Vagina (tissue), 2 donors: ENCODE measurements around the gene CLIC6. TPM values are rescaled to one million over a fixed set of nuclear protein-coding genes. Genes with fewer than 3 reads are reported as not detected.
A peak's percentile ranks its signal among the peaks of the same experiment; 100 is the strongest.

Experiments used
- DNase-seq, 2 donors: peaks; one replicate each; pipeline ENCODE4 v3.0.0-alpha.2; 2017; ENCODE audit errors: extremely low spot score in 2 of 2
- H3K27ac ChIP-seq: fragments of 200-600 bp; sonication (generic); one replicate; pipeline ENCODE4 v1.5.1; 2019
- H3K27me3 ChIP-seq: fragments of 200-600 bp; sonication (generic); one replicate; pipeline ENCODE4 v1.5.1; 2019
- H3K36me3 ChIP-seq, 2 donors: fragments of 200-600 bp; sonication (generic); one replicate each; pipeline ENCODE4 v1.5.1; 2017 to 2019
- H3K4me1 ChIP-seq: fragments of 200-600 bp; sonication (generic); one replicate; pipeline ENCODE4 v1.5.1; 2019
- H3K4me3 ChIP-seq, 2 donors: fragments of 200-600 bp; sonication (generic); 1 replicate in 1 of 2; 2 replicates in 1 of 2; pipeline ENCODE4 v1.5.1; 2016 to 2019
- H3K9me3 ChIP-seq: fragments of 200-600 bp; sonication (generic); one replicate; pipeline ENCODE4 v1.5.1; 2019
- CTCF ChIP-seq, 3 experiments: fragments of 450-650 bp in 2 of 3; fragments of 200-600 bp in 1 of 3; sonication (generic) in 1 of 3; IDR thresholded peaks; one replicate each; pipeline ENCODE4 v1.5.1; 2017 to 2019; ENCODE audit warnings: antibody characterized with exemption in 3 of 3, mild to moderate bottlenecking in 2 of 3, moderate library complexity in 2 of 3
- POLR2A ChIP-seq, 2 donors: fragments of 450-650 bp; IDR thresholded peaks; one replicate each; pipeline ENCODE4 v1.6.1; 2017; ENCODE audit warnings: antibody characterized with exemption in 2 of 2, mild to moderate bottlenecking in 2 of 2, moderate library complexity in 2 of 2
- POLR2AphosphoS5 ChIP-seq, 2 donors: sonication (generic); formaldehyde crosslinking; IDR thresholded peaks; one replicate each; pipeline ENCODE4 v1.9.0; 2017; ENCODE audit warnings: antibody characterized with exemption in 2 of 2, mild to moderate bottlenecking in 2 of 2, low read depth in 1 of 2; ENCODE audit not compliant: insufficient read depth in 1 of 2
- intact Hi-C: fragments of 100-400 bp; cut with DNase I; formaldehyde crosslinking; loops from one replicate; pipeline ENCODE4 v1.15.1; 2023
- total RNA-seq: library from RNA; depleted of rRNA; stranded (reverse); fragments of >200 nt; gene quantifications from one replicate; pipeline ENCODE4 v1.2.3, GENCODE V29; 2016

The CLIC6 gene
- total RNA-seq, 1 donor from 2014 or later: 8.3 TPM

GRCh38 chr21:34754690-34755647, 86.2 kb downstream of the CLIC6 start:
- Histone ChIP-seq H3K36me3 (no peaks in the 10 kb centered on the region), H3K4me3 (no peak overlapping the region), H3K4me1 (no peaks in the 10 kb centered on the region), H3K9me3 (no peaks in the 10 kb centered on the region), H3K27ac (no peak overlapping the region), H3K27me3 (no peaks in the 10 kb centered on the region)
- DNase-seq: peak in 1 of 2 donors; percentile 56
- TF ChIP-seq POLR2A (IDR thresholded peaks at IDR 0.05) (no peak), POLR2AphosphoS5 (IDR thresholded peaks at IDR 0.05; ENCODE audit: insufficient read depth in 1 of 2, low read depth in 1 of 2) (no peak), CTCF (IDR thresholded peaks at IDR 0.05) (no peak)
- intact Hi-C loops: no loop called here

- Histone ChIP-seq H3K36me3 (no peaks in the 10 kb centered on the region), H3K4me3 (no peak overlapping the region)
Measured at GRCh38 chr21:34761758-34762330, 93.0 kb downstream of the CLIC6 start.

GRCh38 chr21:34762786-34763185, 94.0 kb downstream of the CLIC6 start:
- no peaks in the 10 kb centered on the region for H3K4me1 ChIP-seq
- H3K4me3 ChIP-seq: no peak overlapping the region
- H3K9me3 ChIP-seq: no peaks in the 10 kb centered on the region
- H3K36me3 ChIP-seq: no peaks in the 10 kb centered on the region
- no peak for DNase-seq
- intact Hi-C loops: no loop called here
- no peak overlapping the region for H3K27ac ChIP-seq
- no peaks in the 10 kb centered on the region for H3K27me3 ChIP-seq
- no peak for TF ChIP-seq POLR2AphosphoS5 (IDR thresholded peaks at IDR 0.05; ENCODE audit: insufficient read depth in 1 of 2, low read depth in 1 of 2)
- no peak for TF ChIP-seq POLR2A (IDR thresholded peaks at IDR 0.05)
- no peak for TF ChIP-seq CTCF (IDR thresholded peaks at IDR 0.05)

More at GRCh38 chr21:34761758-34762330, 93.0 kb downstream of the CLIC6 start:
- Histone ChIP-seq H3K4me1 (no peaks in the 10 kb centered on the region), H3K27ac (no peak overlapping the region), H3K9me3 (no peaks in the 10 kb centered on the region), H3K27me3 (no peaks in the 10 kb centered on the region)
- peak; percentile 40 to 47 for DNase-seq
- no peak for TF ChIP-seq POLR2AphosphoS5 (IDR thresholded peaks at IDR 0.05; ENCODE audit: insufficient read depth in 1 of 2, low read depth in 1 of 2)
- intact Hi-C loops: no loop called here

- no peaks in the 10 kb centered on the region for H3K4me1 ChIP-seq
- no peaks in the 10 kb centered on the region for H3K36me3 ChIP-seq
- DNase-seq: peak in 1 of 2 donors; percentile 20
- H3K4me3 ChIP-seq: no peak overlapping the region
- H3K9me3 ChIP-seq: no peaks in the 10 kb centered on the region
- intact Hi-C loops: no loop called here
- no peak for TF ChIP-seq POLR2AphosphoS5 (IDR thresholded peaks at IDR 0.05; ENCODE audit: insufficient read depth in 1 of 2, low read depth in 1 of 2)
- no peak for TF ChIP-seq CTCF (IDR thresholded peaks at IDR 0.05)
- no peak for TF ChIP-seq POLR2A (IDR thresholded peaks at IDR 0.05)
- H3K27me3 ChIP-seq: no peaks in the 10 kb centered on the region
- H3K27ac ChIP-seq: no peak overlapping the region
Measured at GRCh38 chr21:34764715-34765284, 96.0 kb downstream of the CLIC6 start.

GRCh38 chr21:34765619-34766018, 96.8 kb downstream of the CLIC6 start:
- no peaks in the 10 kb centered on the region for H3K9me3 ChIP-seq
- no peaks in the 10 kb centered on the region for H3K4me1 ChIP-seq
- no peak for DNase-seq
- no peaks in the 10 kb centered on the region for H3K27me3 ChIP-seq
- no peak overlapping the region for H3K27ac ChIP-seq
- intact Hi-C loops: no loop called here
- no peaks in the 10 kb centered on the region for H3K36me3 ChIP-seq
- H3K4me3 ChIP-seq: no peak overlapping the region
- no peak for TF ChIP-seq POLR2AphosphoS5 (IDR thresholded peaks at IDR 0.05; ENCODE audit: insufficient read depth in 1 of 2, low read depth in 1 of 2)
- TF ChIP-seq CTCF (IDR thresholded peaks at IDR 0.05): no peak
- TF ChIP-seq POLR2A (IDR thresholded peaks at IDR 0.05): no peak
